Testis (tissue), 3 donors: ENCODE data around the gene TBC1D1. TPM values are rescaled to one million over a fixed set of nuclear protein-coding genes. Genes with fewer than 3 reads are reported as not detected.

Experiments used
- DNase-seq: peaks from one replicate; pipeline ENCODE4 v3.0.0-alpha.2; 2019
- H3K27ac ChIP-seq, 2 donors: fragments of 200-600 bp; sonication (generic); one replicate each; pipeline ENCODE4 v1.5.1; 2019
- H3K27me3 ChIP-seq: fragments of 200-600 bp; sonication (generic); one replicate; pipeline ENCODE4 v1.5.1; 2019
- H3K36me3 ChIP-seq: fragments of 200-600 bp; sonication (generic); one replicate; pipeline ENCODE4 v1.5.1; 2017; ENCODE audit warnings: low read depth; ENCODE audit errors: missing control alignments
- H3K4me1 ChIP-seq: fragments of 200-600 bp; sonication (generic); one replicate; pipeline ENCODE4 v1.5.1; 2019
- H3K4me3 ChIP-seq, 2 donors: fragments of 200-600 bp; sonication (generic); one replicate each; pipeline ENCODE4 v1.5.1; 2017 to 2019
- H3K9me3 ChIP-seq: fragments of 200-600 bp; sonication (generic); one replicate; pipeline ENCODE4 v1.5.1; 2017
- CTCF ChIP-seq, 3 experiments: fragments of 450-650 bp in 2 of 3; fragments of 200-600 bp in 1 of 3; sonication (generic) in 1 of 3; IDR thresholded peaks; one replicate each; pipeline ENCODE4 v1.5.1; 2016 to 2019; ENCODE audit warnings: antibody characterized with exemption in 3 of 3, mild to moderate bottlenecking in 2 of 3, moderate library complexity in 1 of 3
- POLR2A ChIP-seq: fragments of 450-650 bp; IDR thresholded peaks from one replicate; pipeline ENCODE4 v1.6.1; 2017; ENCODE audit warnings: antibody characterized with exemption, mild to moderate bottlenecking, moderate library complexity
- WGBS, 2 donors: methylation state at CpG; one replicate each; pipeline ENCODE4 v1.1.5; 2018; 5-methylcytosine and 5-hydroxymethylcytosine counted together
- intact Hi-C: fragments of 100-400 bp; cut with DNase I; formaldehyde crosslinking; loops from one replicate; pipeline ENCODE4 v1.15.1; 2023; ENCODE audit warnings: low total_unique reads
- polyA plus RNA-seq: library from polyadenylated mRNA; stranded (reverse); fragments of 350-450 nt; fragmentation: Illumina TruSeq; extraction: RNeasy Lipid Tissue Mini Kit (QIAGEN cat#74804); gene quantifications from one replicate; pipeline ENCODE4 v1.2.3, GENCODE V29; 2014; ENCODE audit warnings: low read depth, low replicate concordance; ENCODE audit not compliant: insufficient read depth
- total RNA-seq, 2 donors: library from RNA; depleted of rRNA; stranded (reverse); fragments of >200 nt; gene quantifications; one replicate each; pipeline ENCODE4 v1.2.3, GENCODE V29; 2016

Gene TBC1D1
- total and polyA plus RNA-seq, 3 donors from 2014 or later: 130 to 208 (median 167) TPM

- intact Hi-C loops: no loop called here
- TF ChIP-seq CTCF (IDR thresholded peaks at IDR 0.05) (no peak), POLR2A (no peak)
- Histone ChIP-seq H3K36me3 (no peaks in the 10 kb centered on the region), H3K27ac (no peak overlapping the region), H3K4me1 (no peaks in the 10 kb centered on the region), H3K27me3 (no peaks in the 10 kb centered on the region), H3K4me3 (no peak overlapping the region), H3K9me3 (no peaks in the 10 kb centered on the region)
- DNase-seq: no peak
- 76 to 77% methylated on average over 1 of the region's 1 CpG for WGBS, 2 donors
Observed at GRCh38 chr4:37873386-37873785, 17.5 kb upstream of the TBC1D1 start.

- Histone ChIP-seq H3K27me3 (no peaks in the 10 kb centered on the region), H3K4me3 (no peak overlapping the region), H3K4me1 (no peaks in the 10 kb centered on the region), H3K27ac (no peak overlapping the region), H3K36me3 (no peaks in the 10 kb centered on the region), H3K9me3 (no peaks in the 10 kb centered on the region)
- no peak for TF ChIP-seq CTCF (IDR thresholded peaks at IDR 0.05)
- TF ChIP-seq POLR2A: no peak
- DNase-seq: no peak
- intact Hi-C loops: no loop called here
- whole genome bisulfite sequencing, 2 donors: 89 to 97% methylated on average over 2 of the region's 2 CpGs
Observed at GRCh38 chr4:37876156-37876555, 14.7 kb upstream of the TBC1D1 start.

- Histone ChIP-seq H3K27me3 (no peaks in the 10 kb centered on the region), H3K4me3 (no peak overlapping the region), H3K9me3 (no peaks in the 10 kb centered on the region), H3K27ac (no peak overlapping the region), H3K36me3 (no peaks in the 10 kb centered on the region), H3K4me1 (no peaks in the 10 kb centered on the region)
- DNase-seq: no peak
- intact Hi-C loops: no loop called here
- WGBS, 2 donors: 95% methylated on average over 8 of the region's 8 CpGs
- TF ChIP-seq CTCF (IDR thresholded peaks at IDR 0.05): no peak
- TF ChIP-seq POLR2A: no peak
Observed at GRCh38 chr4:37879365-37879764, 11.5 kb upstream of the TBC1D1 start.

- 78 to 84% methylated on average over 5 of the region's 5 CpGs for WGBS, 2 donors
- no peak overlapping the region for H3K27ac ChIP-seq
- no peaks in the 10 kb centered on the region for H3K27me3 ChIP-seq
- intact Hi-C loops: no loop called here
- no peak overlapping the region for H3K4me3 ChIP-seq
- DNase-seq: no peak
- no peaks in the 10 kb centered on the region for H3K36me3 ChIP-seq
- TF ChIP-seq POLR2A (no peak), CTCF (IDR thresholded peaks at IDR 0.05) (no peak)
- H3K9me3 ChIP-seq: no peaks in the 10 kb centered on the region
- no peaks in the 10 kb centered on the region for H3K4me1 ChIP-seq
Observed at GRCh38 chr4:37881811-37882210, 9.1 kb upstream of the TBC1D1 start.

GRCh38 chr4:37882665-37883296 is 8.1 kb upstream of the TBC1D1 start:
- Histone ChIP-seq H3K9me3 (no peaks in the 10 kb centered on the region), H3K27me3 (no peaks in the 10 kb centered on the region), H3K27ac (no peak overlapping the region), H3K4me1 (no peaks in the 10 kb centered on the region), H3K36me3 (no peaks in the 10 kb centered on the region), H3K4me3 (no peak overlapping the region)
- WGBS, 2 donors: 58 to 62% methylated on average over 4 of the region's 4 CpGs
- no peak for DNase-seq
- intact Hi-C loops: no loop called here
- TF ChIP-seq CTCF (IDR thresholded peaks at IDR 0.05): no peak
- TF ChIP-seq POLR2A: no peak
